ENCODE measurements around the gene KDM4F.

GRCh38 chr11:95068549-95068948 is 19.3 kb downstream of the KDM4F start:
- TF ChIP-seq GATA2 (IDR thresholded peaks at IDR 0.05; ENCODE audit: low read depth, low read length): no peak
- no peak for TF ChIP-seq GATA3 (IDR thresholded peaks at IDR 0.05; ENCODE audit: low read depth, low read length)

Measured in SH-SY5Y (cell line).